HepG2 (cell line): ENCODE results near the gene CBR4. TPM values are rescaled to one million over a fixed set of nuclear protein-coding genes. Genes with fewer than 3 reads are reported as not detected.

Experiments
- CTCF ChIP-seq: sonication (generic); formaldehyde crosslinking; IDR thresholded peaks from 2 replicates; pipeline ENCODE4 v1.5.0; 2020; ENCODE audit warnings: mild to moderate bottlenecking, missing genetic modification reagents, moderate library complexity
- KLF13 ChIP-seq: sonication (generic); formaldehyde crosslinking; IDR thresholded peaks from 2 replicates; pipeline ENCODE4 v1.4.0; 2020; ENCODE audit warnings: mild to moderate bottlenecking, missing genetic modification reagents
- KLF15 ChIP-seq: sonication (generic); formaldehyde crosslinking; IDR thresholded peaks from 2 replicates; pipeline ENCODE4 v1.8.1; 2023; ENCODE audit warnings: borderline replicate concordance, mild to moderate bottlenecking, inconsistent platforms, missing genetic modification reagents, mixed read lengths
- SRF ChIP-seq: IDR thresholded peaks from 2 replicates; pipeline ENCODE4 v1.6.1; 2011; ENCODE audit warnings: mild to moderate bottlenecking, low read depth, low read length, moderate library complexity
- ZBTB40 ChIP-seq, 2 experiments: fragments of 450-650 bp in 1 of 2; sonication (generic) in 1 of 2; formaldehyde crosslinking in 1 of 2; IDR thresholded peaks; 2 replicates each; pipeline versions ENCODE4 v1.6.1 to v1.8.0; 2016 to 2022; ENCODE audit warnings: antibody characterized with exemption in 1 of 2, mild to moderate bottlenecking in 1 of 2, missing genetic modification reagents in 1 of 2
- ZNF136 ChIP-seq: sonication (generic); formaldehyde crosslinking; IDR thresholded peaks from 2 replicates; pipeline ENCODE4 v1.8.1; 2022; ENCODE audit warnings: low read depth, mild to moderate bottlenecking, moderate library complexity, missing genetic modification reagents
- ZSCAN31 ChIP-seq: sonication (generic); formaldehyde crosslinking; IDR thresholded peaks from 2 replicates; pipeline ENCODE4 v1.5.0; 2020; ENCODE audit warnings: low read depth, mild to moderate bottlenecking, missing genetic modification reagents
- polyA plus RNA-seq, 8 experiments: library from polyadenylated mRNA; depleted of rRNA in 3 of 8; stranded (reverse) in 7 of 8; unstranded in 1 of 8; fragments of >200 nt; fragmentation: Illumina TruSeq in 4 of 8; extraction: Trizol in 4 of 8; gene quantifications; 2 replicates each; pipeline versions ENCODE4 v1.2.1 to v1.2.3, GENCODE V29; 2011 to 2016; ENCODE audit warnings: low read depth in 4 of 8, missing spikeins in 1 of 8, mixed read lengths in 1 of 8; ENCODE audit not compliant: insufficient read depth in 1 of 8
- total RNA-seq, 5 experiments: library from RNA; depleted of rRNA; stranded (reverse); fragments of >200 nt; fragmentation: Illumina TruSeq; extraction: Trizol; gene quantifications; 2 replicates each; pipeline ENCODE4 v1.2.3, GENCODE V29; 2016; ENCODE audit warnings: low read depth in 1 of 5

The CBR4 gene
- total and polyA plus RNA-seq, 2 of the 13 experiments (the other 11 are each of a cell fraction or from before 2014, with no cell fraction given) = 7.3 to 20.7 TPM

GRCh38 chr4:169009286-169010124 lies 550 bp downstream of the CBR4 start (continued):
- TF ChIP-seq CTCF (CRISPR knock-in tag) (peak; percentile 51), KLF15 (0 out of 2 replicates have a peak, but pooled peaks have one; percentile 31), ZSCAN31 (CRISPR knock-in tag) (0 out of 2 replicates have a peak, but pooled peaks have one; percentile 43), ZNF136 (CRISPR knock-in tag) (no peak), ZBTB40 (IDR thresholded peaks at IDR 0.05) (no peak), ZBTB40 (CRISPR knock-in tag; IDR thresholded peaks at IDR 0.05) (peak; percentile 38; the same call in 1 of the 2 replicates), SRF (no peak), KLF13 (no peak)
